Measurements from ENCODE around the gene MTPN. TPM values are rescaled to one million over a fixed set of nuclear protein-coding genes. Genes with fewer than 3 reads are reported as not detected.

The MTPN gene
- polyA plus RNA-seq, 3 donors, result 73.6 to 156 (median 142) TPM

GRCh38 chr7:135977742-135978066 lies 545 bp upstream of the MTPN start:
- peak overlapping the region; percentile 82 for H3K4me2 ChIP-seq (replicated peaks; ENCODE audit: extremely low read depth, low read length, poor library complexity, severe bottlenecking)
- peaks cover 37% of the 10 kb centered on the region for H4K20me1 ChIP-seq (ENCODE audit: insufficient read depth, low read length)
- Mint-ChIP-seq H3K4me3 (peak overlapping the region; percentile 90 to 99), H3K9me3 (peaks cover 0 to 2% (median 0%) of the 10 kb centered on the region in 7 donors), H3K27ac (peak overlapping the region in 6 of 7 donors; percentile 89 to 97 (median 95)), H3K4me1 (peaks cover 75% of the 10 kb centered on the region), H3K27me3 (ENCODE audit: low read depth in 3 of 3) (peaks cover 0 to 1% (median under 1%) of the 10 kb centered on the region in 3 donors), H3K36me3 (peaks cover 4 to 12% of the 10 kb centered on the region in 2 donors)
- H3K4me1 ChIP-seq (ENCODE audit: control insufficient read depth in 1 of 2, insufficient read depth in 2 of 2, low read length in 2 of 2), result peaks cover 73 to 88% of the 10 kb centered on the region in 2 donors
- H3K9me3 ChIP-seq (replicated peaks in 1 of 2; ENCODE audit: control insufficient read depth in 1 of 2, insufficient read depth in 1 of 2, low read length in 2 of 2), result no peaks in the 10 kb centered on the region
- no peaks in the 10 kb centered on the region for H3K27me3 ChIP-seq (ENCODE audit: control insufficient read depth in 2 of 2, insufficient read depth in 2 of 2, low read length in 2 of 2)
- no CpG with 5 or more reads among the region's 6 CpGs for WGBS (ENCODE audit: insufficient coverage)
- H3K79me2 ChIP-seq (ENCODE audit: insufficient read depth, low read length), result peaks cover 53% of the 10 kb centered on the region
- H3K4me3 ChIP-seq (replicated peaks in 1 of 3; ENCODE audit: low read depth in 2 of 3, low read length in 3 of 3), result peak overlapping the region; percentile 63 to 99 (median 99)
- intact Hi-C loops (cut with micrococcal nuclease), result loop anchor here (5.0 to 10.0 kb wide), 4 partner anchors 35 to 420 kb away; partner anchors contain the start of genes NUP205 (in 1 of the 2) and STMP1 (in 1 of the 2)
- no peak overlapping the region for H3K9ac ChIP-seq (ENCODE audit: insufficient read depth, low read length, poor library complexity, severe bottlenecking)
- peak overlapping the region; percentile 82 for H2AFZ ChIP-seq (ENCODE audit: insufficient read depth, low read depth, low read length, poor library complexity, severe bottlenecking)
- no peak for DNase-seq
- peaks cover 2 to 9% of the 10 kb centered on the region in 2 donors for H3K36me3 ChIP-seq (replicated peaks in 1 of 2; ENCODE audit: control insufficient read depth in 1 of 2, insufficient read depth in 2 of 2, low read length in 2 of 2)
- H3K27ac ChIP-seq (ENCODE audit: low read depth in 1 of 2, low read length in 2 of 2), result peak overlapping the region in 1 of 2 donors; percentile 94
- no peak for TF ChIP-seq CTCF (IDR thresholded peaks at IDR 0.05)

GRCh38 chr7:135976312-135977006 lies 700 bp downstream of the MTPN start:
- Histone ChIP-seq H3K4me3 (replicated peaks in 1 of 3; ENCODE audit: low read depth in 2 of 3, low read length in 3 of 3) (peak overlapping the region; percentile 63 to 99 (median 99)), H3K27ac (ENCODE audit: low read depth in 1 of 2, low read length in 2 of 2) (peak overlapping the region; percentile 94), H3K79me2 (ENCODE audit: insufficient read depth, low read length) (peaks cover 66% of the 10 kb centered on the region), H2AFZ (ENCODE audit: insufficient read depth, low read depth, low read length, poor library complexity, severe bottlenecking) (peak overlapping the region; percentile 82), H3K36me3 (replicated peaks in 1 of 2; ENCODE audit: control insufficient read depth in 1 of 2, insufficient read depth in 2 of 2, low read length in 2 of 2) (peaks cover 2 to 14% of the 10 kb centered on the region in 2 donors), H4K20me1 (ENCODE audit: insufficient read depth, low read length) (peaks cover 48% of the 10 kb centered on the region), H3K9me3 (replicated peaks in 1 of 2; ENCODE audit: control insufficient read depth in 1 of 2, insufficient read depth in 1 of 2, low read length in 2 of 2) (no peaks in the 10 kb centered on the region), H3K4me1 (ENCODE audit: control insufficient read depth in 1 of 2, insufficient read depth in 2 of 2, low read length in 2 of 2) (peaks cover 75 to 88% of the 10 kb centered on the region in 2 donors), H3K27me3 (ENCODE audit: control insufficient read depth in 2 of 2, insufficient read depth in 2 of 2, low read length in 2 of 2) (no peaks in the 10 kb centered on the region), H3K4me2 (replicated peaks; ENCODE audit: extremely low read depth, low read length, poor library complexity, severe bottlenecking) (peak overlapping the region; percentile 82), H3K9ac (ENCODE audit: insufficient read depth, low read length, poor library complexity, severe bottlenecking) (peak overlapping the region; percentile 88)
- peaks cover 75% of the 10 kb centered on the region for H3K4me1 Mint-ChIP-seq
- H3K4me3 Mint-ChIP-seq, result peak overlapping the region; percentile 90 to 99
- H3K27ac Mint-ChIP-seq, result peak overlapping the region; percentile 93 to 97 (median 95)
- DNase-seq, result peak in 1 of 3 donors; percentile 16
- H3K27me3 Mint-ChIP-seq (ENCODE audit: low read depth in 3 of 3), result peaks cover 0 to 1% (median 0%) of the 10 kb centered on the region in 3 donors
- 0% methylated on average over 9 of the region's 13 CpGs for WGBS (ENCODE audit: insufficient coverage)
- intact Hi-C loops (cut with micrococcal nuclease), result loop anchor here (5.0 to 10.0 kb wide), 4 partner anchors 34 to 419 kb away; partner anchors contain the start of genes NUP205 (in 1 of the 2) and STMP1 (in 1 of the 2)
- TF ChIP-seq CTCF (IDR thresholded peaks at IDR 0.05), result no peak
- peaks cover 0 to 2% (median 0%) of the 10 kb centered on the region in 7 donors for H3K9me3 Mint-ChIP-seq
- peaks cover 7 to 16% of the 10 kb centered on the region in 2 donors for H3K36me3 Mint-ChIP-seq

Measured in CD14-positive monocyte (primary cell).